NB4 (cell line): ENCODE results near the gene ZFP92.

Source experiments
- DNase-seq: peaks from one replicate; pipeline ENCODE4 v3.0.0; 2010; ENCODE audit warnings: low read depth
- H3K4me3 ChIP-seq: one replicate; pipeline ENCODE4 v1.5.1; 2011; ENCODE audit warnings: mild to moderate bottlenecking, low read depth, low read length, moderate library complexity
- MYC ChIP-seq: IDR thresholded peaks from 2 replicates; pipeline ENCODE4 v1.6.1; 2011; ENCODE audit warnings: low read depth, low read length
- POLR2A ChIP-seq: IDR thresholded peaks from 2 replicates; pipeline ENCODE4 v1.6.1; 2011; ENCODE audit warnings: mild to moderate bottlenecking; ENCODE audit not compliant: insufficient read length; ENCODE audit errors: extremely low read depth
- TF ChIP-seq, protein P1 (sequence below): IDR thresholded peaks from 2 replicates; pipeline ENCODE4 v1.6.1; 2011; ENCODE audit warnings: low read depth, low read length
- TF ChIP-seq, protein P2 (sequence below): IDR thresholded peaks from one replicate; pipeline ENCODE4 v1.5.1; 2012; ENCODE audit warnings: low read depth, low read length

The ZFP92 gene

DNA sequence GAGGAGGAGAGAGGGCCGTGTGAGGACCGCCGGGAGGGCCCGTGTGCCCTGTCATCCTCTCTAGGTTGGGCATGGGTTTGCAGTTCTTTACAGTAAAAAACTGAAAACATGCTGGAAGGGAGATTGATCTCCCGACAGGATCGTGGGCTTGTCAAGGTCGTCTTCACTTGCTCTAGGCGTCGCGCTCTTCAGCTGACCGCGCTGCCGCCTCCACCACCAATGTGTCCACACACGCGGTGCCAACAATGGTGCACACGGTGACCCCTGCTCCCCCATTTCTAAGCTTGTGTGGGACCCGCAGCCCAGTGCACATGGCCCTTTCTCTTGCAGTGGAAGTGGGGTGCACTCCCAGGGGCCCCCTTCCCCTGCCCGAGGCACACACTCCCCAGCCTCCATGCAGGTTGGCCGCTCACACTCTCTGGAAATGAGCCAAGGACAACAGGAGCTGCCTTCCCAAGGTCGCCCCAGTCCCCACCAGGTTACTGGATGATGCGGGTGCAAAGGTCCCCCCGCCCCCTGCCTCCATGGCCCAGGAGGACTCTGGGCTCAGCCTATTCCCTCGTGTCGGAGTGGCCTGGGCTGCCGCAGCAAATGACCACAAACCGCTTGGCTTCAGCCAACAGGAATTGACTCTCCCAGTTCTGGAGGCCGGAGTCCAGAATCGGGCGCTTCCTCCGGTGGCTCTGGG is 1.7 kb upstream of the ZFP92 start:
- no peak for DNase-seq
- TF ChIP-seq, protein P1, sequence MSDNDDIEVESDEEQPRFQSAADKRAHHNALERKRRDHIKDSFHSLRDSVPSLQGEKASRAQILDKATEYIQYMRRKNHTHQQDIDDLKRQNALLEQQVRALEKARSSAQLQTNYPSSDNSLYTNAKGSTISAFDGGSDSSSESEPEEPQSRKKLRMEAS, result no peak
- TF ChIP-seq, protein P2, sequence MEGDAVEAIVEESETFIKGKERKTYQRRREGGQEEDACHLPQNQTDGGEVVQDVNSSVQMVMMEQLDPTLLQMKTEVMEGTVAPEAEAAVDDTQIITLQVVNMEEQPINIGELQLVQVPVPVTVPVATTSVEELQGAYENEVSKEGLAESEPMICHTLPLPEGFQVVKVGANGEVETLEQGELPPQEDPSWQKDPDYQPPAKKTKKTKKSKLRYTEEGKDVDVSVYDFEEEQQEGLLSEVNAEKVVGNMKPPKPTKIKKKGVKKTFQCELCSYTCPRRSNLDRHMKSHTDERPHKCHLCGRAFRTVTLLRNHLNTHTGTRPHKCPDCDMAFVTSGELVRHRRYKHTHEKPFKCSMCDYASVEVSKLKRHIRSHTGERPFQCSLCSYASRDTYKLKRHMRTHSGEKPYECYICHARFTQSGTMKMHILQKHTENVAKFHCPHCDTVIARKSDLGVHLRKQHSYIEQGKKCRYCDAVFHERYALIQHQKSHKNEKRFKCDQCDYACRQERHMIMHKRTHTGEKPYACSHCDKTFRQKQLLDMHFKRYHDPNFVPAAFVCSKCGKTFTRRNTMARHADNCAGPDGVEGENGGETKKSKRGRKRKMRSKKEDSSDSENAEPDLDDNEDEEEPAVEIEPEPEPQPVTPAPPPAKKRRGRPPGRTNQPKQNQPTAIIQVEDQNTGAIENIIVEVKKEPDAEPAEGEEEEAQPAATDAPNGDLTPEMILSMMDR, result no peak
- TF ChIP-seq MYC, result no peak
- no peak for TF ChIP-seq POLR2A
- no peak overlapping the region for H3K4me3 ChIP-seq

DNA sequence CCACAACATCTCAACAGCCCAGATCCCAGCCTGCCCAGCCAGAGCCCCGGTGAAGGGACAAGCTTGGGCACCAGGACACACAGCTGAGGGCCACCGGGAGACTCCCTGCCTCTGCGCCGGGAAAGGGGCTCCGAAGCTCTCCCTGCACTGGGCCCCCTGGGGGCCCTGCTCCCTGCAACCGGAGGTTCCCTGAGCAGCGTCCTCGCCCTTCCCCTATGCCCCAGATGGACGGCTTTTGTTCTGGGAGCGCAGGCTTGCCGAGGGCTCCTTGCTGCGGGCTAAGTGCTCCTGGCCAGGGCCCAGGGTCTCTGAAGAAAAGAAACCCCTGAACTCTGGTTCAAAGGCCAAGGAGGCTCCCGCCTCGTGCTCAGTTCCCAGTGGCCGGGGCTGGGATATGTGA is 899 bp upstream of the ZFP92 start:
- TF ChIP-seq POLR2A (no peak), MYC (no peak)
- TF ChIP-seq, protein P2, result no peak
- TF ChIP-seq, protein P1, result no peak
- DNase-seq, result no peak

DNA sequence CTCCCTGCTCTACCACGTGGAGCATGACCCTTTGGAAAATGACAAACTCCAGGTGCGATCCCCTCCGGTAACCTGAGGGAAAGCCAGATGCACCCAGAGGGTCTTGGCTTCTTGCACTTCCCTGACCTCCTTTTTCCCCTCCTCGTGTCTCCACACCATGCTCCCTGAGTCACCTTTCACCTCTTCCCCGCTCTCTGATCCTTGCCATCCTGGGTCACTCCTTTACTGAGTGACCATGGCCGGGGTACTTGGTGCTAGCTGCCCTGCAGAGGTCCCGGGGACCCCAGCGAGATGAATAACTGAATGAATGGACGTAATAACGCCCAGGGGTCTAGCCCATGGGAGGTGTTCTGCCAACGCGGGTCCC is 401 bp upstream of the ZFP92 start:
- no peak overlapping the region for H3K4me3 ChIP-seq
- no peak for DNase-seq
- TF ChIP-seq, protein P1, result no peak
- TF ChIP-seq, protein P2, result no peak
- TF ChIP-seq MYC (no peak), POLR2A (no peak)

More for the DNA sequence above, 899 bp upstream of the ZFP92 start:
- no peak overlapping the region for H3K4me3 ChIP-seq

DNA sequence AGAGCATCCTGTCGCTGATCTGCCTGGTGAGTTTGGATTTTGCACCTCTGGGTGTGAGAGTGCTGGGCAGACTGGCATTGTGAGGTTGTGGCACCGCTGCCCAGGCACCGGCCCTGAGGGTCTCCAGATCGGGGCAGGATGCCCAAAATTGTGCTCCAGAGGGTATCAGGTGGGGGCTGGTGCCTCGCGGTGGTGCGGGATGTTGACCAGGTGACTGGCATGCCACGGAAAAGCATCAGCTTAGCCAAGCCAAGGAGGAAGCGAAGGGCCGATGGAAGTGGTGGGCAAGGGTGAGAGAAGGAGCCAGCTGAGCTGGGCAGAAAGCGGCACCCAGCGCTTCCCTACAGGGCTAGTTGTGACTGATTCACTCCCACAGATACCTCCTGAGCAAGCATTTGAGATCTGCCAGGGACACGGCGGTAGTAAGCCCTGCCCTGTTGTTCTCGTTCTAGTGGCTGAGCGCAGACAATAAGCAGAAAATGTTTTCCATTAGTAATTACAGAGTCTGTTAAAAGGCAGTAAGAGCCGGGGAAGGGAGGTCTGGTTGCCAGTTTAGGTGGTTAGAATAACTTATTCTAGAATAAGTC is 809 bp downstream of the ZFP92 start:
- DNase-seq, result no peak
- no peak overlapping the region for H3K4me3 ChIP-seq

DNA sequence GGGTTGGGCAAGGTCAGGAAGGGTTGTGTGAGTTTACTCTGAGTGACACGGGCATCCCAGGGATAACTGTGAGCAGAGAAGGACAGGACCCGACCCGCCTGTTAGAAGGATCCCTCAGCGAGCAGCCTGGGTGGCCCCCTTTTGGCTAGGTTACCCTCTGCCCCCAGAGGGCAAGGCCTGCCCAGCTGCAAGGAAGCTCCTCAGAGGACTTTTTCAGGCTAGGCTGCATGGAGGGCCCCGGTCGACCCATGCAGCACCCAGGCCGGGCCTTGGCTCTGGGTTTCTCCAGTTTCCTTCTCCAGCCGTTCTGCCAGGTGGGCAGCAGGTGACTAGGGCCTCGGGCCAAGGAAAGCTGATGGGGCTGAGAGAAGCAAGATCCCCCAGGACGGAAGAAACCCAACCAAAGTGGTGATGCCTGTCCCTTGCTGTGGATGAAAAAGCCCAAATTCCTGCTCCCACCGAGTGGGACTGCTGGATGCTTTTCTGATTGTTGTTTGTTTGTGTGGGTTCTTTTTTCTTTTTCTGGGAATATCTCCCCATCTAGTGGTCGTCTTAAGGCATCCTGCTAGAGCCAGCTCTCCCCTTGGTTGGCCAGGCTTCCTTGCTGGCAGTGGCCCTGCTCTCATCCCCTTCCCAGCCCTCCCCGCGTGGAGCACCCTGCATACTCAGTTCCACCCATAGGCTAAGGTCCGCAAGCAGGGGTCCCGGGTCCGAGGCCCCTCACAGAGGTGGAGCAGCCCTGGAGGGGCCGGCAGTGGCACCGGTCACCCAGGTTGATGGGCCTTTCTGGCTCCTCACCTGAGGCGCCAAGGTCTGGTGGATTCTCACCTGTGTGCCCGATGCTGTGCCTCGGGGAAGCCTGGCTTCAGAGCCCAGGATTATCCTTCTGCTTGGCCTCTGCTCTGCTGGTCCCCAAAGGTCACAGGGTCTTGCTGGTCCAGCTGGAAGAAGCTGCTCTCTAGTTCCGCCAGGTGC is 1.8 kb downstream of the ZFP92 start:
- DNase-seq, result no peak
- no peak for TF ChIP-seq MYC
- TF ChIP-seq, protein P1, result no peak
- no peak for TF ChIP-seq POLR2A
- TF ChIP-seq, protein P2, result no peak
- no peak overlapping the region for H3K4me3 ChIP-seq

More for the DNA sequence above, 809 bp downstream of the ZFP92 start:
- TF ChIP-seq, protein P2, result no peak
- no peak for TF ChIP-seq POLR2A
- TF ChIP-seq, protein P1, result no peak
- TF ChIP-seq MYC, result no peak
